IMR-90 (cell line): ENCODE results near the gene SEPHS2. TPM values are rescaled to one million over a fixed set of nuclear protein-coding genes. Genes with fewer than 3 reads are reported as not detected.

Source experiments
- ATAC-seq: fragments of 200-7000 bp; cut with Tn5 transposase; 2 replicates; pipeline ENCODE4 v1.9.1; 2020; ENCODE audit warnings: low read depth, mild to moderate bottlenecking, moderate library complexity
- BruUV-seq: library from RNA; stranded (reverse); fragments of 400-500 nt; replicated peaks from 2 replicates; lab custom pipeline; 2021; lab: Mats Ljungman, UMichigan
- CTCF ChIA-PET: fragments of 300-600 bp; formaldehyde crosslinking; extraction: SDS; loops from one replicate; lab custom pipeline; 2021; ENCODE audit warnings: antibody characterized with exemption; lab: Yijun Ruan, JAX
- POLR2A ChIA-PET: fragments of 300-600 bp; sonication (Branson Sonifier 250); formaldehyde crosslinking; loops from one replicate; lab custom pipeline; 2022; ENCODE audit warnings: antibody characterized with exemption; ENCODE audit not compliant: unreplicated experiment; lab: Charles Lee
- DNase-seq: peaks from one replicate; pipeline ENCODE4 v3.0.0; 2013
- H2AFZ ChIP-seq: replicated peaks from 2 replicates; pipeline ENCODE3; 2013; ENCODE audit warnings: low read length, mild to moderate bottlenecking; ENCODE audit not compliant: poor library complexity
- H2AK5ac ChIP-seq: 2 replicates; pipeline ENCODE4 v1.6.1; 2013; ENCODE audit warnings: low read depth, low read length, inconsistent platforms
- H2AK9ac ChIP-seq: replicated peaks from 2 replicates; pipeline ENCODE3; 2013; ENCODE audit warnings: mild to moderate bottlenecking, low read depth, low read length, moderate library complexity; ENCODE audit not compliant: poor library complexity
- H2BK120ac ChIP-seq: 2 replicates; pipeline ENCODE4 v1.6.1; 2013; ENCODE audit warnings: low read depth, low read length, inconsistent platforms
- H2BK15ac ChIP-seq: 3 replicates; pipeline ENCODE4 v1.6.1; 2013; ENCODE audit warnings: low read depth, low read length, inconsistent platforms
- H2BK20ac ChIP-seq: 2 replicates; pipeline ENCODE4 v1.6.1; 2013; ENCODE audit warnings: low read depth, mild to moderate bottlenecking, inconsistent platforms, low read length, moderate library complexity
- H2BK5ac ChIP-seq: 2 replicates; pipeline ENCODE4 v1.6.1; 2013; ENCODE audit warnings: mild to moderate bottlenecking, low read depth, low read length, inconsistent platforms; ENCODE audit not compliant: poor library complexity, severe bottlenecking
- H3K14ac ChIP-seq: replicated peaks from 2 replicates; pipeline ENCODE4 v1.6.1; 2013; ENCODE audit warnings: low read depth, low read length, inconsistent platforms
- H3K18ac ChIP-seq: 2 replicates; pipeline ENCODE4 v1.6.1; 2013; ENCODE audit warnings: low read depth, low read length, control low read depth
- H3K23ac ChIP-seq: 2 replicates; pipeline ENCODE4 v1.6.1; 2013; ENCODE audit warnings: low read depth, low read length, inconsistent platforms
- H3K27ac ChIP-seq: 2 replicates; pipeline ENCODE4 v1.5.1; 2013; ENCODE audit warnings: mild to moderate bottlenecking, control low read depth, low read length; ENCODE audit not compliant: insufficient read depth
- H3K27me3 ChIP-seq: 2 replicates; pipeline ENCODE4 v1.6.1; 2013; ENCODE audit warnings: low read length; ENCODE audit not compliant: control insufficient read depth, insufficient read depth
- H3K36me3 ChIP-seq: 2 replicates; pipeline ENCODE4 v1.6.1; 2013; ENCODE audit warnings: low read length, mixed read lengths; ENCODE audit not compliant: control insufficient read depth, insufficient read depth
- H3K4ac ChIP-seq: 2 replicates; pipeline ENCODE4 v1.6.1; 2013; ENCODE audit warnings: low read depth, low read length, inconsistent platforms
- H3K4me1 ChIP-seq: 2 replicates; pipeline ENCODE4 v1.6.1; 2013; ENCODE audit warnings: low read length, mixed read lengths; ENCODE audit not compliant: control insufficient read depth, insufficient read depth
- H3K4me2 ChIP-seq: 2 replicates; pipeline ENCODE4 v1.6.1; 2013; ENCODE audit warnings: low read depth, mild to moderate bottlenecking, control low read depth, low read length, moderate library complexity
- H3K4me3 ChIP-seq: 2 replicates; pipeline ENCODE4 v1.5.1; 2013; ENCODE audit warnings: low read depth, mild to moderate bottlenecking, control low read depth, low read length, moderate library complexity; ENCODE audit not compliant: insufficient read depth
- H3K56ac ChIP-seq: 2 replicates; pipeline ENCODE4 v1.6.1; 2013; ENCODE audit warnings: low read length, inconsistent platforms; ENCODE audit not compliant: insufficient read depth; ENCODE audit errors: extremely low read depth
- H3K79me1 ChIP-seq, 2 experiments: 2 replicates each; pipeline ENCODE4 v1.6.1; 2013; ENCODE audit warnings: low read length in 2 of 2, inconsistent platforms in 1 of 2, low read depth in 1 of 2
- H3K9ac ChIP-seq: 2 replicates; pipeline ENCODE4 v1.6.1; 2013; ENCODE audit warnings: low read depth, low read length, control low read depth
- H3K9me1 ChIP-seq: 2 replicates; pipeline ENCODE4 v1.6.1; 2013; ENCODE audit warnings: low read length, inconsistent platforms; ENCODE audit not compliant: insufficient read depth
- H3K9me3 ChIP-seq: 2 replicates; pipeline ENCODE4 v1.6.1; 2013; ENCODE audit warnings: low read length; ENCODE audit not compliant: control insufficient read depth, insufficient read depth
- H4K20me1 ChIP-seq: 2 replicates; pipeline ENCODE4 v1.6.1; 2013; ENCODE audit warnings: low read length, inconsistent platforms; ENCODE audit not compliant: insufficient read depth
- H4K5ac ChIP-seq: 2 replicates; pipeline ENCODE4 v1.6.1; 2013; ENCODE audit warnings: mild to moderate bottlenecking, low read depth, low read length, control low read depth
- H4K8ac ChIP-seq, 2 experiments: 2 replicates each; pipeline ENCODE4 v1.6.1; 2013; ENCODE audit warnings: low read depth in 2 of 2, low read length in 2 of 2, control low read depth in 1 of 2, inconsistent platforms in 1 of 2
- H4K91ac ChIP-seq: 2 replicates; pipeline ENCODE4 v1.6.1; 2013; ENCODE audit warnings: low read depth, low read length, inconsistent platforms; ENCODE audit not compliant: insufficient read depth
- CEBPB ChIP-seq: IDR thresholded peaks from 2 replicates; pipeline ENCODE4 v1.6.1; 2012; ENCODE audit warnings: low read depth, low read length, improper control_type of control experiment
- CTCF ChIP-seq: conservative IDR thresholded peaks from 2 replicates; pipeline ENCODE4 v1.5.1; 2012; ENCODE audit warnings: mild to moderate bottlenecking, low read depth, low read length, improper control_type of control experiment
- MXI1 ChIP-seq: IDR thresholded peaks from 2 replicates; pipeline ENCODE4 v1.6.1; 2012; ENCODE audit warnings: low read depth, mild to moderate bottlenecking, low read length, moderate library complexity, borderline replicate concordance
- POLR2A ChIP-seq: IDR thresholded peaks from 2 replicates; pipeline ENCODE4 v1.6.1; 2012; ENCODE audit warnings: mild to moderate bottlenecking, low read depth, low read length
- RCOR1 ChIP-seq: IDR thresholded peaks from 2 replicates; pipeline ENCODE4 v1.6.1; 2012; ENCODE audit warnings: mild to moderate bottlenecking, low read length, improper control_type of control experiment; ENCODE audit not compliant: insufficient replicate concordance
- USF2 ChIP-seq: fragments of 150-350 bp; IDR thresholded peaks from 2 replicates; pipeline ENCODE4 v1.6.1; 2017; ENCODE audit warnings: mild to moderate bottlenecking, antibody characterized with exemption, low read length, low read depth
- WGBS, 2 experiments: methylation state at CpG; one replicate each; pipeline versions ENCODE4 v1.1.5 to v1.1.7; 2013; ENCODE audit warnings: missing lambda C conversion rate in 2 of 2; ENCODE audit not compliant: insufficient read length in 1 of 2; ENCODE audit errors: extremely low coverage in 2 of 2; 5-methylcytosine and 5-hydroxymethylcytosine counted together
- dilution Hi-C: fragments of 300-500 bp; cut with HindIII; formaldehyde crosslinking; loops from one replicate; pipeline ENCODE4 v1.14.3; 2018; ENCODE audit warnings: low sequenced_read_pairs; ENCODE audit not compliant: unreplicated experiment
- in situ Hi-C: fragments of 300-500 bp; cut with MboI; formaldehyde crosslinking; loops from 3 replicates; pipeline ENCODE4 v1.14.3; 2019; ENCODE audit warnings: low sequenced_read_pairs, inconsistent platforms, mixed read lengths
- intact Hi-C: fragments of 100-400 bp; cut with micrococcal nuclease; formaldehyde crosslinking; loops from 2 replicates; pipeline ENCODE4 v1.10.0; 2022
- polyA plus RNA-seq, 3 experiments: library from polyadenylated mRNA; depleted of rRNA; stranded (reverse); fragments of >200 nt; gene quantifications; 2 replicates each; pipeline ENCODE4 v1.2.3, GENCODE V29; 2012; ENCODE audit warnings: low replicate concordance in 1 of 3
- total RNA-seq: library from RNA; depleted of rRNA; stranded (reverse); fragments of >200 nt; gene quantifications from 2 replicates; pipeline ENCODE4 v1.2.3, GENCODE V29; 2012

The SEPHS2 gene
- total and polyA plus RNA-seq, 2 of the 4 experiments (the other 2 are of a cell fraction): 10.4 to 31.4 TPM

DNA sequence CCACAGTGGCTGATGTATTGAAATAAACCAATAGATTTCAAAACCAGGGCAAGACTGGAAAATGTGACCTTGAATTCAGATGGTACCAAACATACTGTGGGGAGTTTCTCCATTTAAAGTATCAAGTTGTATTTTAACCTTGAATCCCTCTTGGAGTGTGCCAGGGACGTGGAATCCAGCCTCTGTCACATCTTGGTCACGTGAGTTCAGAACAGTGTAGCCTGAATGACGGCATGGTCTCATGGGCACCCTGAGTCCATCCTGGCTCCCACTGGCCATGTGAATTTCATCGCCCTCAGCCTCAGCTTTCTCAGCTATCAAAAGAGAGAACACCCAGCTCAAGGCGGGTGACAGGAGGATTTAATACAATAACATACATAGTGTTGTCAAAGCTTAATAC, 31.5 kb downstream of the SEPHS2 start:
- Histone ChIP-seq H4K8ac (no peak overlapping the region), H3K9ac (no peak overlapping the region), H4K91ac (no peak overlapping the region), H3K9me1 (no peaks in the 10 kb centered on the region; the same call in 1 of the 2 replicates), H3K27me3 (no peaks in the 10 kb centered on the region), H3K9me3 (no peaks in the 10 kb centered on the region), H3K36me3 (peaks cover 19% of the 10 kb centered on the region), H2AFZ (no peak overlapping the region), H3K4me1 (peaks cover 4% of the 10 kb centered on the region), H3K23ac (peak overlapping the region; percentile 7; the same call in 1 of the 2 replicates), H3K4ac (no peak overlapping the region), H2BK15ac (no peak overlapping the region), H3K4me3 (no peak overlapping the region), H4K20me1 (peaks cover 7% of the 10 kb centered on the region), H3K27ac (no peak overlapping the region), H2AK9ac (no peak overlapping the region), H3K56ac (no peak overlapping the region), H3K79me1 (peaks cover 5 to 47% of the 10 kb centered on the region in 2 experiments; a peak in 2 of 4 replicates), H3K18ac (no peak overlapping the region), H3K4me2 (no peak overlapping the region), H3K14ac (no peak overlapping the region), H4K5ac (no peak overlapping the region), H2BK120ac (no peak overlapping the region), H2AK5ac (no peak overlapping the region), H2BK20ac (no peak overlapping the region), H2BK5ac (no peak overlapping the region)
- ATAC-seq (no peak), DNase-seq (no peak)
- POLR2A ChIA-PET: no interaction called here
- in situ Hi-C loops: loop anchor here (25.0 kb wide), 1 partner anchor 227 kb away; the partner anchor contains the start of genes BOLA2B, CORO1A, SLX1A and SULT1A3
- 82% methylated on average over 2 of the region's 5 CpGs; no CpG with 5 or more reads in 1 of the 2 experiments for WGBS, 2 experiments
- CTCF ChIA-PET: interaction anchor here (0.6 kb wide), 1 partner anchor 323 kb away, joined by 3 read pairs; no protein-coding TSS in a partner anchor
- BruUV-seq: no TSS peak
- dilution Hi-C loops: no loop called here
- no peak for TF ChIP-seq RCOR1
- no peak for TF ChIP-seq USF2
- TF ChIP-seq MXI1: no peak
- TF ChIP-seq CEBPB: no peak
- TF ChIP-seq POLR2A: no peak
- TF ChIP-seq CTCF: no peak
- intact Hi-C loops: loop anchor here (5.0 kb wide), 1 partner anchor 302 kb away; the partner anchor contains the start of gene GDPD3
